Adrenal gland (tissue), 12 donors: ENCODE measurements around the gene GAN. TPM values are rescaled to one million over a fixed set of nuclear protein-coding genes. Genes with fewer than 3 reads are reported as not detected.
"Not testable (repeated sequence)": the region's sequence is repeated elsewhere in the genome, so short reads cannot be mapped to it uniquely, and the experiment has no call there.

Source experiments
- DNase-seq, 7 donors: peaks; one replicate each; pipeline ENCODE4 v3.0.0-alpha.2; 2019 to 2020
- H3K27ac ChIP-seq, 5 donors: fragments of 200-600 bp; sonication (generic) in 4 of 5; 1 replicate in 3 of 5; 2 replicates in 2 of 5; pipeline versions ENCODE4 v1.5.1 to v1.8.0; 2016 to 2020; ENCODE audit warnings: mild to moderate bottlenecking in 1 of 5
- H3K27me3 ChIP-seq: fragments of 200-600 bp; 2 replicates; pipeline ENCODE4 v1.8.0; 2021
- H3K36me3 ChIP-seq, 2 donors: fragments of 200-600 bp; replicated peaks in 1 of 2; 1 replicate in 1 of 2; 2 replicates in 1 of 2; pipeline versions ENCODE4 v1.5.1 to v1.8.0; 2018 to 2022
- H3K4me1 ChIP-seq, 2 donors: fragments of 200-600 bp; replicated peaks in 1 of 2; 1 replicate in 1 of 2; 2 replicates in 1 of 2; pipeline versions ENCODE4 v1.5.1 to v1.8.0; 2018 to 2021
- H3K4me3 ChIP-seq, 4 donors: fragments of 200-600 bp; sonication (generic) in 3 of 4; one replicate each; pipeline ENCODE4 v1.5.1; 2016 to 2018
- H3K9me3 ChIP-seq, 3 donors: fragments of 200-600 bp; sonication (generic) in 1 of 3; replicated peaks in 1 of 3; 1 replicate in 2 of 3; 2 replicates in 1 of 3; pipeline versions ENCODE4 v1.5.1 to v1.8.0; 2016 to 2021
- POLR2A ChIP-seq, 2 donors: fragments of 450-650 bp; IDR thresholded peaks; one replicate each; pipeline ENCODE4 v1.6.1; 2017; ENCODE audit warnings: antibody characterized with exemption in 2 of 2, mild to moderate bottlenecking in 2 of 2, moderate library complexity in 1 of 2
- WGBS, 4 donors: extraction: QIAGEN DNeasy Blood & Tissue Kit in 2 of 4; methylation state at CpG; one replicate each; pipeline versions ENCODE4 v1.1.5 to v1.1.7; 2013 to 2017; 5-methylcytosine and 5-hydroxymethylcytosine counted together
- intact Hi-C, 2 donors: fragments of 100-400 bp; cut with DNase I; formaldehyde crosslinking; loops; one replicate each; pipeline versions ENCODE4 v1.14.1 to v1.15.0; 2022 to 2023
- polyA plus RNA-seq, 3 donors: library from polyadenylated mRNA; stranded (reverse); fragments of 200-250 nt in 2 of 3; fragments of 350-450 nt in 1 of 3; fragmentation: Illumina TruSeq in 1 of 3; extraction: RNeasy Lipid Tissue Mini Kit (QIAGEN cat#74804) in 1 of 3; gene quantifications; one replicate each; pipeline ENCODE4 v1.2.3, GENCODE V29; 2013 to 2014
- total RNA-seq, 9 donors: library from RNA; depleted of rRNA in 4 of 9; stranded (reverse); fragments of >200 nt in 4 of 9; fragments of 120-200 nt in 1 of 9; fragmentation: NEBNext Ultra II Directional in 1 of 9; extraction: Animal tissue kit (Norgen Biotek cat#: 25700) in 1 of 9; gene quantifications; one replicate each; pipeline versions ENCODE4 v1.1.0 to v1.2.4, GENCODE V29; 2013 to 2023
- TF ChIP-seq, protein P1 (sequence below), 6 experiments: fragments of 450-650 bp in 4 of 6; fragments of 200-600 bp in 2 of 6; sonication (generic) in 1 of 6; IDR thresholded peaks; 1 replicate in 5 of 6; 2 replicates in 1 of 6; pipeline versions ENCODE4 v1.5.1 to v1.8.0; 2016 to 2021; ENCODE audit warnings: antibody characterized with exemption in 6 of 6, mild to moderate bottlenecking in 2 of 6, moderate library complexity in 1 of 6
- donor health status: healthy with polysubstance abuse.
- donor health status: Bipolar disorder and iron deficiency.
- donor health status: DM: yes; HTN: yes; CAD: no.
- donor health status: DM: no; HTN: no; CAD: no.
- donor health status: DM: no; HTN: no; CAD: no.
- donor health status: DM: yes; HTN: yes; CAD: no.

The GAN gene
- total and polyA plus RNA-seq, 12 donors: 1.0 to 7.5 (median 3.8) TPM

DNA sequence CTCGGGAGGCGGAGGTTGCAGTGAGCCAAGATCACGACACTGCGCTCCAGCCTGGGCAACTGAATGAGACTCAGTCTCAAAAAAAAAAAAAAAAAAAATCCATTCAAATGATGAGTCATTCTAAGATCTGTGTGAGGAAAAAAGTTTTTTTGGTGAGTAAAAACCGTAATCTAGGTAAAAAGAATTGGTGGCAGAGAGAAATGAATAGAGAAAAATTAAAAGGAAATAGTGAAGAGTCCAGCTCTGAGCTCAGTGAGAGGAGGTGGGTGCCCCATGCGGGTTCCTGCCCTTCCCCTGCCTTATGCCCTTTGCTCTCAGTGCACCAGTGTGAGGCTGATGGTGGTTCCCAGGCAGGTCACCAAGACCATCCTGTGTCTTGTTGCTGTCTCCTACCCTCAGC, 20.9 kb downstream of the GAN start:
- no peak overlapping the region for H3K4me3 ChIP-seq
- WGBS, 4 donors: 55 to 74% (median 65%) methylated on average over 5 to 6 of the region's 6 CpGs
- DNase-seq: peak in 3 of 7 donors; percentile 12 to 34 (median 20)
- H3K4me1 ChIP-seq: no peaks in the 10 kb centered on the region
- H3K9me3 ChIP-seq: no peaks in the 10 kb centered on the region
- H3K27ac ChIP-seq: peak overlapping the region in 1 of 5 donors; percentile 26
- intact Hi-C loops: no loop called here
- H3K27me3 ChIP-seq: no peaks in the 10 kb centered on the region
- TF ChIP-seq POLR2A (IDR thresholded peaks at IDR 0.05): no peak
- TF ChIP-seq, protein P1, sequence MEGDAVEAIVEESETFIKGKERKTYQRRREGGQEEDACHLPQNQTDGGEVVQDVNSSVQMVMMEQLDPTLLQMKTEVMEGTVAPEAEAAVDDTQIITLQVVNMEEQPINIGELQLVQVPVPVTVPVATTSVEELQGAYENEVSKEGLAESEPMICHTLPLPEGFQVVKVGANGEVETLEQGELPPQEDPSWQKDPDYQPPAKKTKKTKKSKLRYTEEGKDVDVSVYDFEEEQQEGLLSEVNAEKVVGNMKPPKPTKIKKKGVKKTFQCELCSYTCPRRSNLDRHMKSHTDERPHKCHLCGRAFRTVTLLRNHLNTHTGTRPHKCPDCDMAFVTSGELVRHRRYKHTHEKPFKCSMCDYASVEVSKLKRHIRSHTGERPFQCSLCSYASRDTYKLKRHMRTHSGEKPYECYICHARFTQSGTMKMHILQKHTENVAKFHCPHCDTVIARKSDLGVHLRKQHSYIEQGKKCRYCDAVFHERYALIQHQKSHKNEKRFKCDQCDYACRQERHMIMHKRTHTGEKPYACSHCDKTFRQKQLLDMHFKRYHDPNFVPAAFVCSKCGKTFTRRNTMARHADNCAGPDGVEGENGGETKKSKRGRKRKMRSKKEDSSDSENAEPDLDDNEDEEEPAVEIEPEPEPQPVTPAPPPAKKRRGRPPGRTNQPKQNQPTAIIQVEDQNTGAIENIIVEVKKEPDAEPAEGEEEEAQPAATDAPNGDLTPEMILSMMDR (IDR thresholded peaks at IDR 0.05): no peak
- H3K36me3 ChIP-seq: no peaks in the 10 kb centered on the region

DNA sequence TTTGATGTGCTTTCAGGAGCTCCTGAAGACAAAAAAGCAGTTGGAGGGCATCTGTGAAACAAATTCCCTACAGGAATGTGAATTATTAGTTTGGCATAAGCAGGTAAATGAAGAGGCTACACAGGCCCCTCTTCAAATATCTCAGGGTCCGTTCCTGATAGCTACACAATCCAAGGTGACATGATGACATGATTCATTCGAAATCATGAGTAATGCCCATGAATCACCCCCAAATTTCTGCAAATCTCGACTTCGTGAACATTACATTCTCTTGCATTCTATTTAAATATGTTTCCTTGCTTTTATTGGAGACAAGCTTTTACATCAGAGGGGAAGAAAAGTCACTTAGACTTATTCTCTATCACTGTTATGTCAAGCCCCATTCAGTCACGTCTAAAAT, 22.3 kb downstream of the GAN start:
- Histone ChIP-seq H3K4me1 (no peaks in the 10 kb centered on the region), H3K36me3 (no peaks in the 10 kb centered on the region), H3K4me3 (no peak overlapping the region), H3K9me3 (no peaks in the 10 kb centered on the region), H3K27me3 (no peaks in the 10 kb centered on the region), H3K27ac (no peak overlapping the region)
- no peak for DNase-seq
- TF ChIP-seq POLR2A (IDR thresholded peaks at IDR 0.05): no peak
- TF ChIP-seq, protein P1 (IDR thresholded peaks at IDR 0.05): no peak
- whole genome bisulfite sequencing, 4 donors: 42 to 70% (median 55%) methylated on average over 5 of the region's 5 CpGs
- intact Hi-C loops: no loop called here

DNA sequence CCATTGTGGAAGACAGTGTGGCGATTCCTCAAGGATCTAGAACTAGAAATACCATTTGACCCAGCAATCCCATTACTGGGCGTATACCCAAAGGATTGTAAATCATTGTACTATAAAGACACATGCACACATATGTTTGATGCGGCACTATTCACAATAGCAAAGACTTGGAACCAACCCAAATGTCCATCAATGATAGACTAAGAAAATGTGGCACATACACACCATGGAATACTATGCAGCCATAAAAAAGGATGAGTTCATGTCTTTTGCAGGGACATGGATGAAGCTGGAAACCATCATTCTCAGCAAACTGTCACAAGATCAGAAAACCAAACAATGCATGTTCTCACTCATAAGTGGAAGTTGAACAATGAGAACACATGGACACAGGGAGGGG, 30.4 kb downstream of the GAN start:
- intact Hi-C loops, DNase-seq, H3K27me3 ChIP-seq, H3K36me3 ChIP-seq, H3K27ac ChIP-seq, H3K4me1 ChIP-seq, H3K4me3 ChIP-seq: not testable (repeated sequence)
- WGBS, 4 donors: 94 to 98% (median 97%) methylated on average over 3 of the region's 3 CpGs
- peaks cover 0 to 23% (median 0%) of the 10 kb centered on the region in 3 donors for H3K9me3 ChIP-seq

DNA sequence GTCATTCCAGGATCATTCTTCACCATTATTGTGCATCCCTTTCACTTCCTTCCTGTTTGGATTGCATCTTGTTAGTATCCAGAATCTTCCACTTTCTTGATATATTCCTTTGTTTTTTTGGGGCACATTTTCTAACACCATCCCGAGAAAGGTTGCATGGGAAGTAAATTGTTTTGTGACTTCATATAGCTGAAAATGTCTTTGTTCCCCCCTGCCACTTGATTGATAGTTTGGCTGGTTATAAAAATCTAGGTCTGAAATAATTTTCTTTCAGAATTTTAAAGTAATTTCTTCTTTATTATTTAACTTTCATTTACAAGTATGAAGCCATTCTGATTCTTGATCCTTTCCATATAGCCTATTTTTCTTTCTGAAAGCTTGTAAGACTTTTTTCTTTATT, 32.7 kb downstream of the GAN start:
- peaks cover 0 to 23% (median 0%) of the 10 kb centered on the region in 3 donors for H3K9me3 ChIP-seq
- 89 to 100% (median 96%) methylated on average over 1 of the region's 1 CpG for WGBS, 4 donors
- TF ChIP-seq POLR2A (IDR thresholded peaks at IDR 0.05): no peak
- TF ChIP-seq, protein P1 (IDR thresholded peaks at IDR 0.05): no peak

DNA sequence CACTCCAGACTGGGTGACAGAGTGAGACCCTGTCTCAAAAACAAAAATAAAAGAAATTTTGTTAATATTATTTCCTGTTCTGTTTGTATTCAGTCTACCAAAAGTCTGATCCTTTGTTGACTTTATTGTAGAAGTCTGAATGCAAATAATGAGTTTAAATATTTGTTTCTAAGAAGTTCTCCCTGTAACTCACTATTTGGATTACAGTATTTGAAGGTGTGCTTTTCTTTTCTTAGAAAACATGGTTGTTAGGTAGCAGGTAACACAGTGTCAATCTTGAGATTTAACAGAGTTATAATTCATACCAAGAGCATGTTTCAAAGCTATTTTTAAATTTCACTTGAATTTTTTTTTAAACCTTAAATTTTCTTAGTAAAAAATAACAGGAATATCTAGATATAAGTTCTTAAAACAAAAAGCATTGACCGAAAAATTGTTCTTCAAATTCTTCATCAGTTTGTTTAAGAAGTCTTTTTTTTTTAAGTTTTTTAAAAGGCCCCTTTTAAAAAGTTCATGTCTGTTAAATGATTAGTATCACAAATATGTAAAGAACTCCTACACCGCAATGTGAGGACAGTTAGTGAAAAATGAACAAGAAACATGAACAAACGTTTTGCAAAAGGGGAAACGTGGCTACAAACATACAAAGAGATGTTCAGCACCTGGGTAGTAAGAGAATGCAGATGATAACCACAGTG, 35.0 kb downstream of the GAN start:
- TF ChIP-seq, protein P1 (IDR thresholded peaks at IDR 0.05): no peak
- TF ChIP-seq POLR2A (IDR thresholded peaks at IDR 0.05): no peak
- intact Hi-C loops: no loop called here
- Histone ChIP-seq H3K4me3 (no peak overlapping the region), H3K4me1 (no peaks in the 10 kb centered on the region), H3K27me3 (no peaks in the 10 kb centered on the region), H3K36me3 (no peaks in the 10 kb centered on the region), H3K9me3 (peaks cover 0 to 23% (median 0%) of the 10 kb centered on the region in 3 donors), H3K27ac (no peak overlapping the region)
- DNase-seq: no peak
- 87 to 91% (median 90%) methylated on average over 4 of the region's 4 CpGs for WGBS, 4 donors

More for the DNA sequence above, 32.7 kb downstream of the GAN start:
- no peaks in the 10 kb centered on the region for H3K27me3 ChIP-seq
- no peak overlapping the region for H3K27ac ChIP-seq
- no peak overlapping the region for H3K4me3 ChIP-seq
- DNase-seq: no peak
- intact Hi-C loops: no loop called here
- H3K36me3 ChIP-seq: no peaks in the 10 kb centered on the region
- no peaks in the 10 kb centered on the region for H3K4me1 ChIP-seq
